HCT116 (cell line): ENCODE data around the gene AXIN1. TPM values are rescaled to one million over a fixed set of nuclear protein-coding genes. Genes with fewer than 3 reads are reported as not detected.

Experiments used
- ATAC-seq: fragments of 200-7000 bp; cut with Tn5 transposase; 2 replicates; pipeline ENCODE4 v1.9.1; 2020; ENCODE audit warnings: mild to moderate bottlenecking, moderate library complexity
- BruUV-seq: library from RNA; stranded (reverse); fragments of 400-500 nt; replicated peaks from 2 replicates; lab custom pipeline; 2021; lab: Mats Ljungman, UMichigan
- CTCF ChIA-PET: fragments of 300-600 bp; sonication (Branson Sonifier 250); formaldehyde crosslinking; loops from one replicate; lab custom pipeline; 2021; ENCODE audit warnings: antibody characterized with exemption; lab: Charles Lee
- POLR2A ChIA-PET: fragments of 300-600, 350-600 bp; sonication (Branson Sonifier 250); formaldehyde crosslinking; loops from one replicate; lab custom pipeline; 2021; ENCODE audit warnings: antibody characterized with exemption; lab: Charles Lee
- RAD21 ChIA-PET, 2 experiments: fragments of 300-600 bp; sonication (Branson Sonifier 250); formaldehyde crosslinking; loops; one replicate each; lab custom pipeline; 2023; ENCODE audit warnings: low total read pairs in 2 of 2; ENCODE audit not compliant: uncharacterized antibody in 2 of 2, unreplicated experiment in 2 of 2, low non-redundant PET in 1 of 2; lab: Charles Lee
- DNase-seq: peaks from one replicate; pipeline ENCODE4 v3.0.0-alpha.2; 2010; ENCODE audit warnings: low read depth, low spot score
- H2AFZ ChIP-seq: fragments of 200-600 bp; shearing (Covaris generic), sonication (generic); 2 replicates; pipeline ENCODE4 v1.6.1; 2017; ENCODE audit warnings: low read depth, mixed run types, mixed read lengths, antibody characterized with exemption, low read length; ENCODE audit not compliant: poor library complexity, severe bottlenecking
- H3K27ac ChIP-seq: 2 replicates; pipeline ENCODE4 v1.5.1; 2012; ENCODE audit warnings: low read depth, low read length
- H3K27me3 ChIP-seq: fragments of 200-600 bp; sonication (generic); 2 replicates; pipeline ENCODE4 v1.6.1; 2016; ENCODE audit warnings: mixed run types, low read length, mixed read lengths; ENCODE audit not compliant: insufficient read depth
- H3K36me3 ChIP-seq, 2 experiments: fragments of 200-500 bp in 1 of 2; fragments of 200-600 bp in 1 of 2; sonication (Bioruptor generic) in 1 of 2; sonication (generic) in 1 of 2; 2 replicates each; pipeline versions ENCODE4 v1.5.1 to v1.6.1; 2014 to 2016; ENCODE audit warnings: low read length in 2 of 2, inconsistent platforms in 1 of 2, mixed read lengths in 1 of 2, mixed run types in 1 of 2; ENCODE audit not compliant: insufficient read depth in 2 of 2, control insufficient read depth in 1 of 2
- H3K4me1 ChIP-seq, 2 experiments: fragments of 200-600 bp in 1 of 2; sonication (generic) in 1 of 2; 2 replicates each; pipeline versions ENCODE4 v1.5.1 to v1.6.1; 2012 to 2017; ENCODE audit warnings: low read length in 2 of 2, inconsistent platforms in 1 of 2, mild to moderate bottlenecking in 1 of 2, mixed read lengths in 1 of 2, mixed run types in 1 of 2, moderate library complexity in 1 of 2; ENCODE audit not compliant: insufficient read depth in 2 of 2, control insufficient read depth in 1 of 2
- H3K4me2 ChIP-seq: fragments of 200-600 bp; sonication (generic); 2 replicates; pipeline ENCODE4 v1.6.1; 2017; ENCODE audit warnings: mixed run types, low read length, mixed read lengths
- H3K4me3 ChIP-seq, 2 experiments: fragments of 200-600 bp in 1 of 2; sonication (generic) in 1 of 2; replicated peaks in 1 of 2; 2 replicates each; pipeline ENCODE4 v1.5.1; 2011 to 2016; ENCODE audit warnings: low read length in 2 of 2, control low read depth in 1 of 2, low read depth in 1 of 2, mild to moderate bottlenecking in 1 of 2, mixed read lengths in 1 of 2, mixed run types in 1 of 2
- H3K79me2 ChIP-seq: fragments of 200-600 bp; sonication (generic); 2 replicates; pipeline ENCODE4 v1.6.1; 2017; ENCODE audit warnings: mild to moderate bottlenecking, mixed run types, low read length, moderate library complexity, mixed read lengths; ENCODE audit not compliant: insufficient read depth
- H3K9ac ChIP-seq: fragments of 200-600 bp; sonication (generic); 2 replicates; pipeline ENCODE4 v1.6.1; 2016; ENCODE audit warnings: low read length, mixed read lengths
- H3K9me2 ChIP-seq: fragments of 200-600 bp; sonication (generic), shearing (Covaris generic); 2 replicates; pipeline ENCODE4 v1.6.1; 2017; ENCODE audit warnings: mixed run types, mild to moderate bottlenecking, moderate library complexity; ENCODE audit not compliant: insufficient read depth
- H3K9me3 ChIP-seq, 2 experiments: fragments of 200-500 bp in 1 of 2; fragments of 200-600 bp in 1 of 2; sonication (Bioruptor generic) in 1 of 2; sonication (generic) in 1 of 2; 2 replicates each; pipeline ENCODE4 v1.6.1; 2014 to 2017; ENCODE audit warnings: low read length in 2 of 2, mixed read lengths in 2 of 2, inconsistent platforms in 1 of 2, low read depth in 1 of 2, mild to moderate bottlenecking in 1 of 2, mixed run types in 1 of 2, moderate library complexity in 1 of 2; ENCODE audit not compliant: control insufficient read depth in 1 of 2, insufficient read depth in 1 of 2
- H4K20me1 ChIP-seq: fragments of 200-600 bp; sonication (generic), shearing (Covaris generic); 2 replicates; pipeline ENCODE4 v1.6.1; 2017; ENCODE audit warnings: mixed run types, mild to moderate bottlenecking, moderate library complexity; ENCODE audit not compliant: insufficient read depth
- CBX3 ChIP-seq: IDR thresholded peaks from 2 replicates; pipeline ENCODE4 v1.6.1; 2012; ENCODE audit warnings: low read depth
- CEBPB ChIP-seq: IDR thresholded peaks from 2 replicates; pipeline ENCODE4 v1.6.1; 2012; ENCODE audit warnings: low read depth
- EGR1 ChIP-seq: IDR thresholded peaks from 2 replicates; pipeline ENCODE4 v1.6.1; 2012; ENCODE audit warnings: low read depth
- EZH2 ChIP-seq: fragments of 200-600 bp; sonication (generic); IDR thresholded peaks from 2 replicates; pipeline ENCODE4 v1.6.1; 2017; ENCODE audit warnings: antibody characterized with exemption, mixed run types
- JUND ChIP-seq: IDR thresholded peaks from 2 replicates; pipeline ENCODE4 v1.6.1; 2012
- POLR2AphosphoS5 ChIP-seq: IDR thresholded peaks from 2 replicates; pipeline ENCODE4 v1.6.1; 2011; ENCODE audit warnings: mild to moderate bottlenecking, low read depth, low read length, moderate library complexity
- SIN3A ChIP-seq: IDR thresholded peaks from 2 replicates; pipeline ENCODE4 v1.6.1; 2012; ENCODE audit warnings: low read depth
- SRF ChIP-seq: IDR thresholded peaks from 2 replicates; pipeline ENCODE4 v1.6.1; 2012; ENCODE audit warnings: low read depth
- intact Hi-C: fragments of 100-400 bp; cut with micrococcal nuclease; formaldehyde crosslinking; loops from 2 replicates; pipeline ENCODE4 v1.10.0; 2022
- total RNA-seq: library from RNA; stranded (reverse); gene quantifications from one replicate; pipeline ENCODE4 v1.2.1, GENCODE V29; 2021; ENCODE audit not compliant: unreplicated experiment
- TF ChIP-seq, protein P1 (sequence below): IDR thresholded peaks from 2 replicates; pipeline ENCODE4 v1.6.1; 2012
- TF ChIP-seq, protein P2 (sequence below): IDR thresholded peaks from 2 replicates; pipeline ENCODE4 v1.6.1; 2012; ENCODE audit warnings: low read depth

Gene AXIN1
- total RNA-seq, 1 experiment from 2014 or later = 20.2 TPM

- intact Hi-C loops = no loop called here
- Histone ChIP-seq H3K79me2 (peaks cover 35% of the 10 kb centered on the region), H3K9ac (no peak overlapping the region), H3K36me3 (no peaks in the 10 kb centered on the region), H3K27ac (no peak overlapping the region), H3K4me2 (no peak overlapping the region), H3K4me3 (no peak overlapping the region), H4K20me1 (no peaks in the 10 kb centered on the region), H3K9me2 (no peaks in the 10 kb centered on the region), H3K4me1 (no peaks in the 10 kb centered on the region), H2AFZ (no peak overlapping the region)
- ChIA-PET POLR2A (no interaction called here), RAD21 (no interaction called here), CTCF (no interaction called here)
- no TSS peak for BruUV-seq
- no peak for ATAC-seq
- TF ChIP-seq JUND (no peak), CBX3 (no peak), POLR2AphosphoS5 (no peak), SRF (no peak), EZH2 (no peak), SIN3A (no peak), CEBPB (no peak), EGR1 (no peak)
- TF ChIP-seq, protein P1, sequence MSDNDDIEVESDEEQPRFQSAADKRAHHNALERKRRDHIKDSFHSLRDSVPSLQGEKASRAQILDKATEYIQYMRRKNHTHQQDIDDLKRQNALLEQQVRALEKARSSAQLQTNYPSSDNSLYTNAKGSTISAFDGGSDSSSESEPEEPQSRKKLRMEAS = no peak
- TF ChIP-seq, protein P2, sequence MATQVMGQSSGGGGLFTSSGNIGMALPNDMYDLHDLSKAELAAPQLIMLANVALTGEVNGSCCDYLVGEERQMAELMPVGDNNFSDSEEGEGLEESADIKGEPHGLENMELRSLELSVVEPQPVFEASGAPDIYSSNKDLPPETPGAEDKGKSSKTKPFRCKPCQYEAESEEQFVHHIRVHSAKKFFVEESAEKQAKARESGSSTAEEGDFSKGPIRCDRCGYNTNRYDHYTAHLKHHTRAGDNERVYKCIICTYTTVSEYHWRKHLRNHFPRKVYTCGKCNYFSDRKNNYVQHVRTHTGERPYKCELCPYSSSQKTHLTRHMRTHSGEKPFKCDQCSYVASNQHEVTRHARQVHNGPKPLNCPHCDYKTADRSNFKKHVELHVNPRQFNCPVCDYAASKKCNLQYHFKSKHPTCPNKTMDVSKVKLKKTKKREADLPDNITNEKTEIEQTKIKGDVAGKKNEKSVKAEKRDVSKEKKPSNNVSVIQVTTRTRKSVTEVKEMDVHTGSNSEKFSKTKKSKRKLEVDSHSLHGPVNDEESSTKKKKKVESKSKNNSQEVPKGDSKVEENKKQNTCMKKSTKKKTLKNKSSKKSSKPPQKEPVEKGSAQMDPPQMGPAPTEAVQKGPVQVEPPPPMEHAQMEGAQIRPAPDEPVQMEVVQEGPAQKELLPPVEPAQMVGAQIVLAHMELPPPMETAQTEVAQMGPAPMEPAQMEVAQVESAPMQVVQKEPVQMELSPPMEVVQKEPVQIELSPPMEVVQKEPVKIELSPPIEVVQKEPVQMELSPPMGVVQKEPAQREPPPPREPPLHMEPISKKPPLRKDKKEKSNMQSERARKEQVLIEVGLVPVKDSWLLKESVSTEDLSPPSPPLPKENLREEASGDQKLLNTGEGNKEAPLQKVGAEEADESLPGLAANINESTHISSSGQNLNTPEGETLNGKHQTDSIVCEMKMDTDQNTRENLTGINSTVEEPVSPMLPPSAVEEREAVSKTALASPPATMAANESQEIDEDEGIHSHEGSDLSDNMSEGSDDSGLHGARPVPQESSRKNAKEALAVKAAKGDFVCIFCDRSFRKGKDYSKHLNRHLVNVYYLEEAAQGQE = no peak
- TF ChIP-seq, all 23 proteins: peak for 0
- H3K27me3 ChIP-seq = no peaks in the 10 kb centered on the region
- H3K9me3 ChIP-seq = no peaks in the 10 kb centered on the region
- DNase-seq = no peak
Measured at GRCh38 chr16:316741-317464, 35.6 kb downstream of the AXIN1 start.
